Type B pancreatic cell (in vitro differentiated cells): Measurements from ENCODE around the gene NKD2. TPM values are rescaled to one million over a fixed set of nuclear protein-coding genes. Genes with fewer than 3 reads are reported as not detected.
A peak's percentile ranks its signal among the peaks of the same experiment; 100 is the strongest.

Source experiments
- DNase-seq: peaks from one replicate; pipeline ENCODE4 v3.0.0; 2021; ENCODE audit warnings: mixed read lengths; ENCODE audit not compliant: unreplicated experiment; ENCODE audit errors: extremely low spot score
- H3K27ac Mint-ChIP-seq: 2 replicates; pipeline ENCODE4 v1.8.0; 2021; ENCODE audit warnings: mild to moderate bottlenecking, mixed read lengths
- H3K27me3 Mint-ChIP-seq: 2 replicates; pipeline ENCODE4 v1.8.0; 2021; ENCODE audit warnings: mixed read lengths
- H3K36me3 Mint-ChIP-seq: 2 replicates; pipeline ENCODE4 v1.8.0; 2021; ENCODE audit warnings: mixed read lengths
- H3K4me1 Mint-ChIP-seq: one replicate; pipeline ENCODE4 v1.8.0; 2021; ENCODE audit warnings: mixed read lengths; ENCODE audit not compliant: unreplicated experiment
- H3K4me3 Mint-ChIP-seq: 2 replicates; pipeline ENCODE4 v1.8.0; 2021; ENCODE audit warnings: mild to moderate bottlenecking, mixed read lengths
- H3K9me3 Mint-ChIP-seq: 2 replicates; pipeline ENCODE4 v1.8.0; 2021; ENCODE audit warnings: mixed read lengths
- CTCF ChIP-seq: fragments of 200-600 bp; sonication (generic); conservative IDR thresholded peaks from 2 replicates; pipeline ENCODE4 v1.5.0; 2021; ENCODE audit warnings: antibody characterized with exemption, mild to moderate bottlenecking
- total RNA-seq: library from RNA; stranded (reverse); gene quantifications from 2 replicates; pipeline ENCODE4 v1.2.1, GENCODE V29; 2021; ENCODE audit warnings: low replicate concordance

NKD2 gene
- total RNA-seq, 1 donor from 2014 or later = 24.3 TPM

- no peak for TF ChIP-seq CTCF
- H3K36me3 Mint-ChIP-seq = no peaks in the 10 kb centered on the region
These were observed 9.3 kb downstream of the NKD2 start for GRCh38 chr5:1017691-1018455.

DNA sequence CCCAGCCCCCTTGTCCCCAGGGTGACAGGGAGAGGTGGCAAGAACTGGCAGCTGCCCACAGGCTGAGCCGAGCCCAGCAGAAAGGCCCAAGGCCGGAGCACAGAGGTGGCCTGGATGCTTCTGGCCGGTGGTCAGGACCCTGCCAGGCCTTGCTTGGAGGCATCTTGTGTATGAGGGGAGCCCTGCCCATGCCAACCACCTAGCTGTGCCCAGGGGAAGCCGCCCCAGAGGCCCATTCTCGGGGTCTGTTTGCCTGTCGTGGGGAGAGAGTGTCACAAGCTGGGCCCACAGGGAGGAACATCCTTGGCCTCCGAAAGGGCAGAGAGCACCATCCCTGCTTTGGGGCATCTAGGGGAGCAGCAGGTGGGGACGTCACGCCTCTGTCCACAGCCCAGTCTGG lies 10.0 kb downstream of the NKD2 start:
- DNase-seq = no peak
- Mint-ChIP-seq H3K27ac (no peak overlapping the region), H3K36me3 (no peaks in the 10 kb centered on the region), H3K4me3 (no peak overlapping the region), H3K4me1 (peaks cover 15% of the 10 kb centered on the region), H3K9me3 (no peaks in the 10 kb centered on the region), H3K27me3 (no peaks in the 10 kb centered on the region)
- no peak for TF ChIP-seq CTCF

More at GRCh38 chr5:1017691-1018455, 9.3 kb downstream of the NKD2 start:
- Mint-ChIP-seq H3K9me3 (no peaks in the 10 kb centered on the region), H3K4me1 (peaks cover 15% of the 10 kb centered on the region), H3K27me3 (no peaks in the 10 kb centered on the region), H3K27ac (no peak overlapping the region), H3K4me3 (no peak overlapping the region)
- DNase-seq = no peak

DNA sequence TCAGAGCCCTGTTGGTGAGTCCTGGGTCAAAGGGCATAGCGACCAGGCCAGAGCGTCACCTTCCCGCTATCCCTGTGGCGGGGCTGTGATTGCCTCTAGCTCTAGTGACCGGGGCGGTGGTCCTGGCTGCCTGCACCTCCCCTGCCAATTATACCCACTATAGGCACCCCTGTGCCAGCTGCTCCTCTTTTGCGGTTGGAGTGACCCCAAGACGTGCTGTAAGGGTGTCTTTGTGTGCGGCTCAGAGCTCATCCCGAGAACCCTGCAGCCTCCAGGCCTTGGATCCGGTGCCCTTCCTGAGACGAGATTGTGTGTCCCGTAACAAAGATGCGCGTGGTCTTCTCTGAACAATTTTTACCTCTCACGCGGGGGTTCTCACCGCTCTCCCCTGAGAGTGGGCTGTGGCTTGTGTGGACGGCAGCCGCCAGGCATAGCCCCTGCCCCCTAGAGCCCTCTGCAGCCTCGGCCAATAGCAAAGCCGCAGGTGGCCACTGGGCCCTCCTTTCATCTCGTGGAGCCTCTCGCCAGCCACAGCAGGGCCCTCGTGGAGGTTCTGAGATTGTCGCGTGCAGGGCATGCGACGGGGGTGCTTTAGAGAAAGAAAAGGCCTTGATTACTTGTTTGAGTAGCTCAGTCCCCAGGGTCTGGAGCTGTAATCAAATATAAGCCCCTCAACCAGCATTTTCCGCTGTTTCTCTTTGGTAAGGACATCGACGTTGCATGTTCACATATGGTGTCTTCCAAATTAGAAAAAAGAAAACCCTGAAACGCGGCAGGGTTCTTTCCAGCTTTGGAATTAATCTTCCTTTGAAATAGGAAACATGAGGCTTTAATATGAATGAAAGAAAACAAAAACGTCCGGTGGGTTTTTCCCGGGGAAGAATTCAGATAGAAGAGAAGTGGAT lies 10.7 kb downstream of the NKD2 start:
- DNase-seq = no peak
- Mint-ChIP-seq H3K27ac (peak overlapping the region; percentile 3), H3K4me3 (peak overlapping the region; percentile 10)

GRCh38 chr5:1020452-1020961 lies 11.9 kb downstream of the NKD2 start:
- DNase-seq = no peak

More for the DNA sequence above, 10.7 kb downstream of the NKD2 start:
- Mint-ChIP-seq H3K36me3 (no peaks in the 10 kb centered on the region), H3K4me1 (peaks cover 15% of the 10 kb centered on the region), H3K9me3 (no peaks in the 10 kb centered on the region), H3K27me3 (no peaks in the 10 kb centered on the region)
- no peak for TF ChIP-seq CTCF

More at GRCh38 chr5:1020452-1020961, 11.9 kb downstream of the NKD2 start:
- H3K36me3 Mint-ChIP-seq = no peaks in the 10 kb centered on the region
- TF ChIP-seq CTCF = no peak
- H3K4me1 Mint-ChIP-seq = peaks cover 15% of the 10 kb centered on the region
- H3K27me3 Mint-ChIP-seq = no peaks in the 10 kb centered on the region
- H3K27ac Mint-ChIP-seq = peak overlapping the region; percentile 24
- peak overlapping the region; percentile 33 for H3K4me3 Mint-ChIP-seq
- no peaks in the 10 kb centered on the region for H3K9me3 Mint-ChIP-seq
